GM21360 (cell line): ENCODE data around the gene GP2.
"Not testable (repeated sequence)": the region's sequence is repeated elsewhere in the genome, so short reads cannot be mapped to it uniquely, and the experiment has no call there.

Source experiments
- ATAC-seq: cut with Tn5 transposase; IDR thresholded peaks from one replicate; pipeline ENCODE4 v1.9.1; 2021; ENCODE audit warnings: mild to moderate bottlenecking, moderate library complexity; ENCODE audit not compliant: unreplicated experiment

Gene GP2

GRCh38 chr16:20326321-20326720 is 992 bp downstream of the GP2 start:
- ATAC-seq = no peak

- no peak for ATAC-seq
Measured at GRCh38 chr16:20325005-20325404, 2.3 kb downstream of the GP2 start.

- no peak for ATAC-seq
Measured at GRCh38 chr16:20323591-20324117, 3.7 kb downstream of the GP2 start.

GRCh38 chr16:20322696-20323095 is 4.6 kb downstream of the GP2 start:
- no peak for ATAC-seq

- ATAC-seq = no peak
Measured at GRCh38 chr16:20321671-20322070, 5.6 kb downstream of the GP2 start.

- ATAC-seq = not testable (repeated sequence)
Measured at GRCh38 chr16:20321051-20321450, 6.3 kb downstream of the GP2 start.

- ATAC-seq = no peak
Measured at GRCh38 chr16:20320592-20320991, 6.7 kb downstream of the GP2 start.

GRCh38 chr16:20320178-20320577 is 7.1 kb downstream of the GP2 start:
- ATAC-seq = no peak

- ATAC-seq = no peak
Measured at GRCh38 chr16:20319406-20319805, 7.9 kb downstream of the GP2 start.

GRCh38 chr16:20318437-20318836 is 8.9 kb downstream of the GP2 start:
- no peak for ATAC-seq

- ATAC-seq = no peak
Measured at GRCh38 chr16:20318006-20318405, 9.3 kb downstream of the GP2 start.

- ATAC-seq = no peak
Measured at GRCh38 chr16:20317117-20317516, 10.2 kb downstream of the GP2 start.

GRCh38 chr16:20316715-20317114 is 10.6 kb downstream of the GP2 start:
- ATAC-seq = no peak

- no peak for ATAC-seq
Measured at GRCh38 chr16:20315764-20316163, 11.5 kb downstream of the GP2 start.

GRCh38 chr16:20314575-20314974 is 12.7 kb downstream of the GP2 start:
- no peak for ATAC-seq

GRCh38 chr16:20313741-20314140 is 13.6 kb downstream of the GP2 start:
- no peak for ATAC-seq

- ATAC-seq = not testable (repeated sequence)
Measured at GRCh38 chr16:20312536-20313095, 14.7 kb downstream of the GP2 start.

GRCh38 chr16:20311548-20311947 is 15.8 kb downstream of the GP2 start:
- no peak for ATAC-seq

- ATAC-seq = no peak
Measured at GRCh38 chr16:20310421-20311395, 16.6 kb downstream of the GP2 start.

- no peak for ATAC-seq
Measured at GRCh38 chr16:20309786-20310185, 17.5 kb downstream of the GP2 start.

- ATAC-seq = no peak
Measured at GRCh38 chr16:20308801-20309590, 18.3 kb downstream of the GP2 start.
